GM12865 (cell line): ENCODE results near the gene TXNIP.

Source experiments
- DNase-seq: peaks from one replicate; pipeline ENCODE4 v3.0.0; 2010; ENCODE audit warnings: low read depth
- H3K4me3 ChIP-seq: 2 replicates; pipeline ENCODE4 v1.5.1; 2011; ENCODE audit warnings: mild to moderate bottlenecking, low read depth, low read length, control low read depth
- TF ChIP-seq, protein P1 (sequence below): IDR thresholded peaks from 2 replicates; pipeline ENCODE4 v1.5.1; 2011; ENCODE audit warnings: low read length, control low read depth, low read depth, inconsistent platforms; ENCODE audit not compliant: insufficient read depth; ENCODE audit errors: missing control alignments

Gene TXNIP, protein sequence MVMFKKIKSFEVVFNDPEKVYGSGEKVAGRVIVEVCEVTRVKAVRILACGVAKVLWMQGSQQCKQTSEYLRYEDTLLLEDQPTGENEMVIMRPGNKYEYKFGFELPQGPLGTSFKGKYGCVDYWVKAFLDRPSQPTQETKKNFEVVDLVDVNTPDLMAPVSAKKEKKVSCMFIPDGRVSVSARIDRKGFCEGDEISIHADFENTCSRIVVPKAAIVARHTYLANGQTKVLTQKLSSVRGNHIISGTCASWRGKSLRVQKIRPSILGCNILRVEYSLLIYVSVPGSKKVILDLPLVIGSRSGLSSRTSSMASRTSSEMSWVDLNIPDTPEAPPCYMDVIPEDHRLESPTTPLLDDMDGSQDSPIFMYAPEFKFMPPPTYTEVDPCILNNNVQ

DNA sequence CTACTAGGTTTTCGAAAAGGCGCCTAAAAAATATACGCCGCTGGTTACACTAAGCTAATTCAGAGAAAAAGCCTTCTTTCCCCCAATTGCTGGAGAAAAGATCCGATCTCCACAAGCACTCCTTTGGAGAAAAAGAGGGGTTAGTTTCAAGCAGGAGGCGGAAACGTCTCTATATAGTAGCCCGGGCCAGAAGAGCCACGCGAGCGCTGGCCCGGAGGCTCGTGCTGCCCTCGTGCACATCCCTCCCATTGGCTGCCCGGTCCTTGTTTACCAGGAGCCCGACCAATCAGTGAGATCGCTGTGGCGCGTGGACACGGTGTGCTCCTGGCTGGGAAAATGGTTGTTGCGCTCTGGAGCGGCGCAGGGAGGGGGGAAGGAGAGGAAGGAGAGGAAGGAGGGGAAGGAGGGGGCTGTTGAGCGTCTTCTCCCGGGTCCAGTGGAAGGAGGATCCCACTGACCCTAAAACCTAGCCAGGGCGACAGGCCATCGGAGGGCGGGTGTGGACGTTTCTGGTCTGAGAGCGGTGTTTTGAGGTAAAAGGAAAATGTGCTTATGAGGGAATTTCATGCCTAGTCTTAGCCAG is at the start of gene TXNIP:
Gene TXNIP, minus strand, starts transcription at position 147 of the 583 bp plus-strand sequence. CDS start 313 bp downstream, outside the sequence.
- TF ChIP-seq, protein P1, sequence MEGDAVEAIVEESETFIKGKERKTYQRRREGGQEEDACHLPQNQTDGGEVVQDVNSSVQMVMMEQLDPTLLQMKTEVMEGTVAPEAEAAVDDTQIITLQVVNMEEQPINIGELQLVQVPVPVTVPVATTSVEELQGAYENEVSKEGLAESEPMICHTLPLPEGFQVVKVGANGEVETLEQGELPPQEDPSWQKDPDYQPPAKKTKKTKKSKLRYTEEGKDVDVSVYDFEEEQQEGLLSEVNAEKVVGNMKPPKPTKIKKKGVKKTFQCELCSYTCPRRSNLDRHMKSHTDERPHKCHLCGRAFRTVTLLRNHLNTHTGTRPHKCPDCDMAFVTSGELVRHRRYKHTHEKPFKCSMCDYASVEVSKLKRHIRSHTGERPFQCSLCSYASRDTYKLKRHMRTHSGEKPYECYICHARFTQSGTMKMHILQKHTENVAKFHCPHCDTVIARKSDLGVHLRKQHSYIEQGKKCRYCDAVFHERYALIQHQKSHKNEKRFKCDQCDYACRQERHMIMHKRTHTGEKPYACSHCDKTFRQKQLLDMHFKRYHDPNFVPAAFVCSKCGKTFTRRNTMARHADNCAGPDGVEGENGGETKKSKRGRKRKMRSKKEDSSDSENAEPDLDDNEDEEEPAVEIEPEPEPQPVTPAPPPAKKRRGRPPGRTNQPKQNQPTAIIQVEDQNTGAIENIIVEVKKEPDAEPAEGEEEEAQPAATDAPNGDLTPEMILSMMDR, result no peak
- peak; percentile 92 for DNase-seq
- H3K4me3 ChIP-seq, result peak within 1 kb of the TSS; percentile 64

DNA sequence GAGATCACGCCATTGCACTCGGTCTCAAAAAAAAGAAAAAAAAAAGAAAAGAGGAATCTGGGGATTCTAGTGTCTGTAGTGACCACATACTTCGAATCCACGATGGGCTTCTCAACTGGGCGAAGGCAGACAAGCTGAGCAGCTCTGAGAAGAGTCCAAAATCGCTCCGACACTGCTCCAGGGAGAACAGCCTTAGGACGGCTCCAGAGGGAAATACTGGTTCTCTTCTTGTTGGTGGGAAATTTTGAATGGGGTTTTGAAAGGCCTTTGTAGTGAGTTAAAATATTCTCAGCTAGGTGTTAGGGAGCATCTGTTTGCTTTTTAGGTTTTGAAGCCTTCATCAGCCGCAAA is 43.4 kb upstream of the TXNIP start:
- no peak overlapping the region for H3K4me3 ChIP-seq

DNA sequence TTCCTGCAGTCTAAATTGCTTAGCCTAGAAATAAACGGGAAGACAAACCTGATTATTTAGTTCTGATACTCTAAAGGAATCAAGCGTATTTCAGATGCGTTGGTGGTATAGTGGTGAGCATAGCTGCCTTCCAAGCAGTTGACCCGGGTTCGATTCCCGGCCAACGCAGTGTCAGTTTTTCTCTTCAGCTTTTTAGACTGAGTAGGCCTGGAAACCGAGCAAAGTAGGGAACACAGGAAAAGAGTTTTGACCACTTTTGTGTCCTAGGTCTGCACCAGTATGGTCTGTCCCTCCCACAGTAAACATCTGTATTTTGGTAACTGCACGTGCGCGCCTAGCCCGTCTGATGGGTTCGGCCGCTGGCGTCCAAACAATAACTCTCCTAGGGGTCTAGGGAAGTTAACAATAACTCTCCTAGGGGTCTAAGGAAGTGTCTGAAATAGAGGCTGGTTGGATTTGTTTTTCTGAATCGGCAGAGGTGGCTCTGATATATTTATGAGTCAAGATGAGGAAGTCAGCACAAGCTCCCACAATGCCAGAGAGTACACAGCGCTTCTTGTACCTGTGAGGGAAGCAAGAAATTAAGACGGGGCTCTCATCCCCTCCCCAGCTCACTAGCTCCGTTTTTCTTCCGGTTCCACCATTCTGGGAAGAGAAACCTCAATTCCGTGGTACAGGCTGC is 40.7 kb upstream of the TXNIP start:
- peak; percentile 88 for DNase-seq
- TF ChIP-seq, protein P1, result no peak
- peak overlapping the region; percentile 93 for H3K4me3 ChIP-seq

More for the DNA sequence above, 43.4 kb upstream of the TXNIP start:
- DNase-seq, result no peak
- TF ChIP-seq, protein P1, result no peak

DNA sequence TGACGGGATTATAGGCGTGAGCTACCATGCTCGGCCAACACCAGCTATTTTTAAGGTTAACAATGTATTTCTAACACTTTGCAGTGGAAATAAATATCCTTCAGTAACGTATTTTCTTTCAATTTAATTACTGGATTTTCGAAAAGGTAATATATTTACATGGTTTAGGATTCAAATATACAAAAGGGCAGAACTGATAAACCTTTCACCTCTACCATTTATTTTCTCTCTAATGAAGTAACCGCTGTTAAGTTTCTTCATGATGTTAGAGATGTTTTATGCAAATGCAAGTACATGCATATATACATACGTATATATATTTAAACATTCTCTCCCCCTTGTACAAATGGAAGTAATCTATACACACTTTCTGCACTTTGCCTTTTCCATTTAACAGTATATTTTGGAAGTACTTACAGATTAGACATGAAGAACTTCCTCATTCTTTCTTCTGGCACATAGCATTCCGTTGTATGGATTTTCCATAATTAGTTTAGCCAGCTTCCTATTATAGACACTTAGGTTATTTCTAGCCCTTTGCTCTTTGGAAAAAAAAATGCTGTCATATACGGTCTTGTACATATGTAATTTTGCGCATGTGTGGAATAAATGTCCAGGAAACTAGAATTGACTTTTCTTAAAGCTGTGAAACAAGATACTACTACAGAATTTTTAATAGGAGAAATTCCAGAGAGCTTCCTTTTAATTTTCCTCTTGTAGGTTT is 40.0 kb upstream of the TXNIP start:
- no peak for DNase-seq
- H3K4me3 ChIP-seq, result peak overlapping the region; percentile 93
- TF ChIP-seq, protein P1, result no peak

DNA sequence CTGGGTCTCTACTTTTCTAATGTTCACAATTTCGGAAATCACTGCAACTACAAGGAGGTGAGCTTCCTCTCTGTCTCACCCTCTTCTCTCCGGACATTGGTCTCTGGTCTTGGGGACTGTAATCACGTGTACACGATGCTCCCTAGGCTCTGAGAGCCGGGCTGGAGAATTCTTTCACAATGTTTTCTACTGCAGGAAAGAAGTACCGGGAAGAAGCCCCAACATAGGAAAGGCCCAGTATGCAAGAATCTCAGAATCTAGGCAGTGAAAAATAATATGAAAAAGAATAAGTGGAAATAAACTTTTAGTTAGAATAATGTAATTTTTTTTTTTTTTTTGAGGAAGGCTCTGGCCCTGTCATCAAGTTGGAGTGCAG is 38.7 kb upstream of the TXNIP start:
- TF ChIP-seq, protein P1, result no peak
- peak overlapping the region; percentile 26 for H3K4me3 ChIP-seq
- peak; percentile 35 for DNase-seq

DNA sequence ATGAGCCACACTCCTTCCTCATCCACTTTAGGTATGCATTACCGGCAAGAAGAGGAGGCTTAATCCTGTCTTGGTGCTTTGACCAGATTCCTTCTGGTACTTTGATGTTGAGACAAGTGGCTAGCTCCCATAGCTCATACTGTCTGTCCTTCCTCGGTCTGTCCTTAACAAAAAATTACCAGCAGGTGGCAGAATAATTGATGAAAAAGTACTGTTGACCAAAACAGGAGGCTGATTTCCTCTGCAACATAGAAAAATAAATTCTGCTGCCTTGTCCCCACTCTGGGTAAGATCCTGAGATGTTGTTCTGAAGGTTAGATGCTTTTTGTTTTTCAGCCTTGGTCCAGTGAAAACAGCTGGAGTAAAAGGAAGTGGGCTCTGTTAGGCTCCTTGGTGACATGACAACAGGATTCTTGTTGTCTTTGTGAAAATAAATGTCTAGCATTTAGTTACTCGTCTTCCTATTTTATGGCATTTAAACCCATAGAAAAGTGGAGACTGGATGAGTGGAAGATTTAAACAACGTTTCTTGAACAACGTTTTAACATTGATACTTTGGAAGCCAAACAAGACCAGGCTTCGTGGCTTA is 36.3 kb upstream of the TXNIP start:
- TF ChIP-seq, protein P1, result peak; percentile 47
- peak; percentile 67 for DNase-seq
- no peak overlapping the region for H3K4me3 ChIP-seq
